ENCODE results near the gene NAXD. TPM values are rescaled to one million over a fixed set of nuclear protein-coding genes. Genes with fewer than 3 reads are reported as not detected.

Gene NAXD
- total and polyA plus RNA-seq, 10 of the 15 experiments (the other 5 are each of a cell fraction or from before 2014, with no cell fraction given), result 1.5 to 36.2 (median 23.8) TPM

- in situ Hi-C loops (cut with MboI), result no loop called here
These were observed 66.7 kb downstream of the NAXD start for GRCh38 chr13:110681868-110682550.

GRCh38 chr13:110682746-110683145 lies 67.4 kb downstream of the NAXD start:
- ATAC-seq (no peak), DNase-seq (ENCODE audit: low read depth, low spot score) (no peak), FAIRE-seq (no peak)
- in situ Hi-C loops (cut with MboI) (no loop called here), intact Hi-C loops (cut with micrococcal nuclease; ENCODE audit: unreplicated experiment) (no loop called here)
- ChIA-PET CTCF (interaction anchor here (1.0 to 3.2 kb wide), 4 partner anchors 91 to 137 kb away, joined by 3 to 17 read pairs (median 4); no protein-coding TSS in a partner anchor), POLR2A (interaction anchor here (0.9 kb wide), 1 partner anchor 29 kb away, joined by 3 read pairs; no protein-coding TSS in a partner anchor), RAD21 (ENCODE audit: unreplicated experiment) (interaction anchor here (0.7 to 1.4 kb wide), 2 partner anchors 35 to 135 kb away, joined by 3 to 4 read pairs; no protein-coding TSS in a partner anchor), SMC1A (ENCODE audit: uncharacterized antibody, unreplicated experiment) (interaction anchor here (0.9 to 2.1 kb wide), 2 partner anchors 29 to 135 kb away, joined by 3 to 9 read pairs; no protein-coding TSS in a partner anchor)
- no peak overlapping the region for H2AFZ ChIP-seq (ENCODE audit: control insufficient read depth, low read depth, low read length)
- H3K9me3 ChIP-seq (replicated peaks; ENCODE audit: control insufficient read depth, insufficient read depth, low read length), result no peaks in the 10 kb centered on the region
- H3K9ac ChIP-seq (ENCODE audit: control insufficient read depth, insufficient read depth, low read length), result no peak overlapping the region
- H3K4me1 ChIP-seq (ENCODE audit: control insufficient read depth, insufficient read depth, low read length), result no peaks in the 10 kb centered on the region
- H4K20me1 ChIP-seq (ENCODE audit: control insufficient read depth, insufficient read depth), result no peaks in the 10 kb centered on the region
- BruUV-seq (replicated peaks), result no TSS peak
- no peaks in the 10 kb centered on the region for H3K27me3 ChIP-seq (replicated peaks in 1 of 2; ENCODE audit: control insufficient read depth in 2 of 2, insufficient read depth in 2 of 2, low read length in 1 of 2)
- WGBS (ENCODE audit: insufficient coverage, insufficient replicate concordance, low lambda C conversion rate, missing lambda C conversion rate), result 90% methylated on average over 12 of the region's 12 CpGs
- H3K79me2 ChIP-seq (ENCODE audit: control insufficient read depth, insufficient read depth, low read length), result no peaks in the 10 kb centered on the region
- no peak overlapping the region for H3K4me2 ChIP-seq (ENCODE audit: control insufficient read depth, insufficient read depth)
- H3K36me3 ChIP-seq (ENCODE audit: control insufficient read depth in 2 of 2, insufficient read depth in 2 of 2, low read length in 1 of 2), result peaks cover 14 to 19% of the 10 kb centered on the region in 2 experiments; a peak in 3 of 4 replicates
- H3K4me3 ChIP-seq, result no peak overlapping the region
- no peak overlapping the region for H3K27ac ChIP-seq (ENCODE audit: control insufficient read depth, insufficient read depth)
- TF ChIP-seq NBN (IDR thresholded peaks at IDR 0.05), result no peak
- TF ChIP-seq TBL1XR1 (IDR thresholded peaks at IDR 0.05; ENCODE audit: low read depth, low read length), result no peak
- no peak for TF ChIP-seq RFX5 (IDR thresholded peaks at IDR 0.05; ENCODE audit: low read depth, low read length)
- no peak for TF ChIP-seq HDGF (IDR thresholded peaks at IDR 0.05)
- no peak for TF ChIP-seq ZZZ3 (IDR thresholded peaks at IDR 0.05; ENCODE audit: control insufficient read depth, insufficient read length, low read depth)
- no peak for TF ChIP-seq ATF3 (IDR thresholded peaks at IDR 0.05; ENCODE audit: borderline replicate concordance, extremely low read depth, low read depth, low read length)
- TF ChIP-seq MLLT1 (IDR thresholded peaks at IDR 0.05), result no peak
- no peak for TF ChIP-seq SRF (IDR thresholded peaks at IDR 0.05; ENCODE audit: low read depth in 2 of 2, low read length in 2 of 2)
- TF ChIP-seq EP300 (IDR thresholded peaks at IDR 0.05; ENCODE audit: borderline replicate concordance in 1 of 2, control insufficient read depth in 1 of 2, low read depth in 2 of 2, low read length in 2 of 2), result no peak
- no peak for TF ChIP-seq WRNIP1 (IDR thresholded peaks at IDR 0.05; ENCODE audit: borderline replicate concordance, low read depth, low read length)
- no peak for TF ChIP-seq GATAD2B (conservative IDR thresholded peaks at IDR 0.05; ENCODE audit: low read depth)

More at GRCh38 chr13:110681868-110682550, 66.7 kb downstream of the NAXD start:
- no peak overlapping the region for H3K4me2 ChIP-seq (ENCODE audit: control insufficient read depth, insufficient read depth)
- FAIRE-seq (no peak), DNase-seq (ENCODE audit: low read depth, low spot score) (no peak), ATAC-seq (no peak)
- peaks cover 14 to 18% of the 10 kb centered on the region in 2 experiments; a peak in 3 of 4 replicates for H3K36me3 ChIP-seq (ENCODE audit: control insufficient read depth in 2 of 2, insufficient read depth in 2 of 2, low read length in 1 of 2)
- H3K27me3 ChIP-seq (replicated peaks in 1 of 2; ENCODE audit: control insufficient read depth in 2 of 2, insufficient read depth in 2 of 2, low read length in 1 of 2), result no peaks in the 10 kb centered on the region
- ChIA-PET SMC1A (ENCODE audit: uncharacterized antibody, unreplicated experiment) (interaction anchor here (0.7 to 1.5 kb wide), 5 partner anchors 22 to 137 kb away, joined by 3 to 4 read pairs (median 3); no protein-coding TSS in a partner anchor), POLR2A (interaction anchor here (1.7 kb wide), 1 partner anchor 34 kb away, joined by 5 read pairs; no protein-coding TSS in a partner anchor), CTCF (interaction anchor here (1.0 to 3.2 kb wide), 4 partner anchors 25 to 138 kb away, joined by 3 to 17 read pairs (median 4); no protein-coding TSS in a partner anchor), RAD21 (ENCODE audit: unreplicated experiment) (no interaction called here)
- no peak overlapping the region for H3K27ac ChIP-seq (ENCODE audit: control insufficient read depth, insufficient read depth)
- H2AFZ ChIP-seq (ENCODE audit: control insufficient read depth, low read depth, low read length), result no peak overlapping the region
- H3K4me1 ChIP-seq (ENCODE audit: control insufficient read depth, insufficient read depth, low read length), result peaks cover 2% of the 10 kb centered on the region
- no peak overlapping the region for H3K4me3 ChIP-seq
- 86% methylated on average over 15 of the region's 15 CpGs for WGBS (ENCODE audit: insufficient coverage, insufficient replicate concordance, low lambda C conversion rate, missing lambda C conversion rate)
- intact Hi-C loops (cut with micrococcal nuclease; ENCODE audit: unreplicated experiment), result no loop called here
- no peak for TF ChIP-seq SMAD1 (IDR thresholded peaks at IDR 0.05; ENCODE audit: low read depth, partially characterized antibody)
- TF ChIP-seq SUZ12 (IDR thresholded peaks at IDR 0.05; ENCODE audit: unreplicated experiment), result no peak
- no peak for TF ChIP-seq MTA2 (IDR thresholded peaks at IDR 0.05; ENCODE audit: low read depth)
- no peak for TF ChIP-seq NFYA (IDR thresholded peaks at IDR 0.05; ENCODE audit: borderline replicate concordance, low read depth, low read length)
- no TSS peak for BruUV-seq (replicated peaks)
- H4K20me1 ChIP-seq (ENCODE audit: control insufficient read depth, insufficient read depth), result no peaks in the 10 kb centered on the region
- H3K9ac ChIP-seq (ENCODE audit: control insufficient read depth, insufficient read depth, low read length), result no peak overlapping the region
- no peaks in the 10 kb centered on the region for H3K79me2 ChIP-seq (ENCODE audit: control insufficient read depth, insufficient read depth, low read length)
- no peaks in the 10 kb centered on the region for H3K9me3 ChIP-seq (replicated peaks; ENCODE audit: control insufficient read depth, insufficient read depth, low read length)
